IMR-90 (cell line): ENCODE data around the gene NOS1. TPM values are rescaled to one million over a fixed set of nuclear protein-coding genes. Genes with fewer than 3 reads are reported as not detected.

Experiments used
- ATAC-seq: fragments of 200-7000 bp; cut with Tn5 transposase; 2 replicates; pipeline ENCODE4 v1.9.1; 2020; ENCODE audit warnings: low read depth, mild to moderate bottlenecking, moderate library complexity
- BruUV-seq: library from RNA; stranded (reverse); fragments of 400-500 nt; replicated peaks from 2 replicates; lab custom pipeline; 2021; lab: Mats Ljungman, UMichigan
- CTCF ChIA-PET: fragments of 300-600 bp; formaldehyde crosslinking; extraction: SDS; loops from one replicate; lab custom pipeline; 2021; ENCODE audit warnings: antibody characterized with exemption; lab: Yijun Ruan, JAX
- POLR2A ChIA-PET: fragments of 300-600 bp; sonication (Branson Sonifier 250); formaldehyde crosslinking; loops from one replicate; lab custom pipeline; 2022; ENCODE audit warnings: antibody characterized with exemption; ENCODE audit not compliant: unreplicated experiment; lab: Charles Lee
- DNase-seq: peaks from one replicate; pipeline ENCODE4 v3.0.0; 2013
- H2AFZ ChIP-seq: replicated peaks from 2 replicates; pipeline ENCODE3; 2013; ENCODE audit warnings: low read length, mild to moderate bottlenecking; ENCODE audit not compliant: poor library complexity
- H2AK5ac ChIP-seq: 2 replicates; pipeline ENCODE4 v1.6.1; 2013; ENCODE audit warnings: low read depth, low read length, inconsistent platforms
- H2AK9ac ChIP-seq: replicated peaks from 2 replicates; pipeline ENCODE3; 2013; ENCODE audit warnings: mild to moderate bottlenecking, low read depth, low read length, moderate library complexity; ENCODE audit not compliant: poor library complexity
- H2BK120ac ChIP-seq: 2 replicates; pipeline ENCODE4 v1.6.1; 2013; ENCODE audit warnings: low read depth, low read length, inconsistent platforms
- H2BK15ac ChIP-seq: 3 replicates; pipeline ENCODE4 v1.6.1; 2013; ENCODE audit warnings: low read depth, low read length, inconsistent platforms
- H2BK20ac ChIP-seq: 2 replicates; pipeline ENCODE4 v1.6.1; 2013; ENCODE audit warnings: low read depth, mild to moderate bottlenecking, inconsistent platforms, low read length, moderate library complexity
- H2BK5ac ChIP-seq: 2 replicates; pipeline ENCODE4 v1.6.1; 2013; ENCODE audit warnings: mild to moderate bottlenecking, low read depth, low read length, inconsistent platforms; ENCODE audit not compliant: poor library complexity, severe bottlenecking
- H3K14ac ChIP-seq: replicated peaks from 2 replicates; pipeline ENCODE4 v1.6.1; 2013; ENCODE audit warnings: low read depth, low read length, inconsistent platforms
- H3K18ac ChIP-seq: 2 replicates; pipeline ENCODE4 v1.6.1; 2013; ENCODE audit warnings: low read depth, low read length, control low read depth
- H3K23ac ChIP-seq: 2 replicates; pipeline ENCODE4 v1.6.1; 2013; ENCODE audit warnings: low read depth, low read length, inconsistent platforms
- H3K27ac ChIP-seq: 2 replicates; pipeline ENCODE4 v1.5.1; 2013; ENCODE audit warnings: mild to moderate bottlenecking, control low read depth, low read length; ENCODE audit not compliant: insufficient read depth
- H3K27me3 ChIP-seq: 2 replicates; pipeline ENCODE4 v1.6.1; 2013; ENCODE audit warnings: low read length; ENCODE audit not compliant: control insufficient read depth, insufficient read depth
- H3K36me3 ChIP-seq: 2 replicates; pipeline ENCODE4 v1.6.1; 2013; ENCODE audit warnings: low read length, mixed read lengths; ENCODE audit not compliant: control insufficient read depth, insufficient read depth
- H3K4ac ChIP-seq: 2 replicates; pipeline ENCODE4 v1.6.1; 2013; ENCODE audit warnings: low read depth, low read length, inconsistent platforms
- H3K4me1 ChIP-seq: 2 replicates; pipeline ENCODE4 v1.6.1; 2013; ENCODE audit warnings: low read length, mixed read lengths; ENCODE audit not compliant: control insufficient read depth, insufficient read depth
- H3K4me2 ChIP-seq: 2 replicates; pipeline ENCODE4 v1.6.1; 2013; ENCODE audit warnings: low read depth, mild to moderate bottlenecking, control low read depth, low read length, moderate library complexity
- H3K4me3 ChIP-seq: 2 replicates; pipeline ENCODE4 v1.5.1; 2013; ENCODE audit warnings: low read depth, mild to moderate bottlenecking, control low read depth, low read length, moderate library complexity; ENCODE audit not compliant: insufficient read depth
- H3K56ac ChIP-seq: 2 replicates; pipeline ENCODE4 v1.6.1; 2013; ENCODE audit warnings: low read length, inconsistent platforms; ENCODE audit not compliant: insufficient read depth; ENCODE audit errors: extremely low read depth
- H3K79me1 ChIP-seq, 2 experiments: 2 replicates each; pipeline ENCODE4 v1.6.1; 2013; ENCODE audit warnings: low read length in 2 of 2, inconsistent platforms in 1 of 2, low read depth in 1 of 2
- H3K9ac ChIP-seq: 2 replicates; pipeline ENCODE4 v1.6.1; 2013; ENCODE audit warnings: low read depth, low read length, control low read depth
- H3K9me1 ChIP-seq: 2 replicates; pipeline ENCODE4 v1.6.1; 2013; ENCODE audit warnings: low read length, inconsistent platforms; ENCODE audit not compliant: insufficient read depth
- H3K9me3 ChIP-seq: 2 replicates; pipeline ENCODE4 v1.6.1; 2013; ENCODE audit warnings: low read length; ENCODE audit not compliant: control insufficient read depth, insufficient read depth
- H4K20me1 ChIP-seq: 2 replicates; pipeline ENCODE4 v1.6.1; 2013; ENCODE audit warnings: low read length, inconsistent platforms; ENCODE audit not compliant: insufficient read depth
- H4K5ac ChIP-seq: 2 replicates; pipeline ENCODE4 v1.6.1; 2013; ENCODE audit warnings: mild to moderate bottlenecking, low read depth, low read length, control low read depth
- H4K8ac ChIP-seq, 2 experiments: 2 replicates each; pipeline ENCODE4 v1.6.1; 2013; ENCODE audit warnings: low read depth in 2 of 2, low read length in 2 of 2, control low read depth in 1 of 2, inconsistent platforms in 1 of 2
- H4K91ac ChIP-seq: 2 replicates; pipeline ENCODE4 v1.6.1; 2013; ENCODE audit warnings: low read depth, low read length, inconsistent platforms; ENCODE audit not compliant: insufficient read depth
- BHLHE40 ChIP-seq: fragments of 150-350 bp; IDR thresholded peaks from 2 replicates; pipeline ENCODE4 v1.6.1; 2016; ENCODE audit warnings: mild to moderate bottlenecking, low read depth, low read length
- CEBPB ChIP-seq: IDR thresholded peaks from 2 replicates; pipeline ENCODE4 v1.6.1; 2012; ENCODE audit warnings: low read depth, low read length, improper control_type of control experiment
- CHD1 ChIP-seq: IDR thresholded peaks from 2 replicates; pipeline ENCODE4 v1.6.1; 2012; ENCODE audit warnings: low read depth, low read length, improper control_type of control experiment
- CTCF ChIP-seq: conservative IDR thresholded peaks from 2 replicates; pipeline ENCODE4 v1.5.1; 2012; ENCODE audit warnings: mild to moderate bottlenecking, low read depth, low read length, improper control_type of control experiment
- MAZ ChIP-seq: IDR thresholded peaks from 2 replicates; pipeline ENCODE4 v1.6.1; 2012; ENCODE audit warnings: low read depth, mild to moderate bottlenecking, low read length, improper control_type of control experiment, moderate library complexity, borderline replicate concordance
- MXI1 ChIP-seq: IDR thresholded peaks from 2 replicates; pipeline ENCODE4 v1.6.1; 2012; ENCODE audit warnings: low read depth, mild to moderate bottlenecking, low read length, moderate library complexity, borderline replicate concordance
- NFE2L2 ChIP-seq: fragments of 150-350 bp; IDR thresholded peaks from 2 replicates; pipeline ENCODE4 v1.6.1; 2016; ENCODE audit warnings: low read depth, mild to moderate bottlenecking, low read length
- POLR2A ChIP-seq: IDR thresholded peaks from 2 replicates; pipeline ENCODE4 v1.6.1; 2012; ENCODE audit warnings: mild to moderate bottlenecking, low read depth, low read length
- RAD21 ChIP-seq: IDR thresholded peaks from 2 replicates; pipeline ENCODE4 v1.6.1; 2012; ENCODE audit warnings: low read length, improper control_type of control experiment
- RCOR1 ChIP-seq: IDR thresholded peaks from 2 replicates; pipeline ENCODE4 v1.6.1; 2012; ENCODE audit warnings: mild to moderate bottlenecking, low read length, improper control_type of control experiment; ENCODE audit not compliant: insufficient replicate concordance
- RFX5 ChIP-seq: IDR thresholded peaks from 2 replicates; pipeline ENCODE4 v1.8.0; 2012; ENCODE audit warnings: low read depth, mild to moderate bottlenecking, low read length, moderate library complexity
- USF2 ChIP-seq: fragments of 150-350 bp; IDR thresholded peaks from 2 replicates; pipeline ENCODE4 v1.6.1; 2017; ENCODE audit warnings: mild to moderate bottlenecking, antibody characterized with exemption, low read length, low read depth
- WGBS, 2 experiments: methylation state at CpG; one replicate each; pipeline versions ENCODE4 v1.1.5 to v1.1.7; 2013; ENCODE audit warnings: missing lambda C conversion rate in 2 of 2; ENCODE audit not compliant: insufficient read length in 1 of 2; ENCODE audit errors: extremely low coverage in 2 of 2; 5-methylcytosine and 5-hydroxymethylcytosine counted together
- dilution Hi-C: fragments of 300-500 bp; cut with HindIII; formaldehyde crosslinking; loops from one replicate; pipeline ENCODE4 v1.14.3; 2018; ENCODE audit warnings: low sequenced_read_pairs; ENCODE audit not compliant: unreplicated experiment
- in situ Hi-C: fragments of 300-500 bp; cut with MboI; formaldehyde crosslinking; loops from 3 replicates; pipeline ENCODE4 v1.14.3; 2019; ENCODE audit warnings: low sequenced_read_pairs, inconsistent platforms, mixed read lengths
- intact Hi-C: fragments of 100-400 bp; cut with micrococcal nuclease; formaldehyde crosslinking; loops from 2 replicates; pipeline ENCODE4 v1.10.0; 2022
- polyA plus RNA-seq, 3 experiments: library from polyadenylated mRNA; depleted of rRNA; stranded (reverse); fragments of >200 nt; gene quantifications; 2 replicates each; pipeline ENCODE4 v1.2.3, GENCODE V29; 2012; ENCODE audit warnings: low replicate concordance in 1 of 3
- total RNA-seq: library from RNA; depleted of rRNA; stranded (reverse); fragments of >200 nt; gene quantifications from 2 replicates; pipeline ENCODE4 v1.2.3, GENCODE V29; 2012

NOS1 gene
- total and polyA plus RNA-seq, 2 of the 4 experiments (the other 2 are of a cell fraction) = 0.09 TPM; not detected in 1

GRCh38 chr12:117390866-117391265 lies 29.4 kb upstream of the NOS1 start:
- CTCF ChIA-PET = no interaction called here
- H3K9ac ChIP-seq = no peak overlapping the region

More at GRCh38 chr12:117390866-117391265, 29.4 kb upstream of the NOS1 start:
- H3K18ac ChIP-seq = no peak overlapping the region
- H4K20me1 ChIP-seq = no peaks in the 10 kb centered on the region
- H4K91ac ChIP-seq = no peak overlapping the region
- no peak overlapping the region for H3K4me3 ChIP-seq
- H2BK120ac ChIP-seq = no peak overlapping the region
- H2BK15ac ChIP-seq = no peak overlapping the region
- no peak overlapping the region for H2BK5ac ChIP-seq
- peaks cover 31% of the 10 kb centered on the region for H3K9me3 ChIP-seq
- no peaks in the 10 kb centered on the region for H3K9me1 ChIP-seq
- no peak overlapping the region for H3K23ac ChIP-seq
- no peak overlapping the region for H3K4ac ChIP-seq
- H2AFZ ChIP-seq = no peak overlapping the region
- H3K4me1 ChIP-seq = no peaks in the 10 kb centered on the region
- TF ChIP-seq MAZ (no peak), NFE2L2 (no peak), CTCF (no peak), MXI1 (no peak), RAD21 (no peak), CEBPB (no peak), RFX5 (no peak), USF2 (no peak), POLR2A (no peak), RCOR1 (no peak), BHLHE40 (no peak), CHD1 (no peak)
- in situ Hi-C loops = no loop called here
- no peaks in the 10 kb centered on the region for H3K36me3 ChIP-seq
- no peaks in the 10 kb centered on the region for H3K79me1 ChIP-seq
- no peak overlapping the region for H2AK9ac ChIP-seq
- DNase-seq (no peak), ATAC-seq (no peak)
- no peak overlapping the region for H2BK20ac ChIP-seq
- H3K27me3 ChIP-seq = no peaks in the 10 kb centered on the region
- no peak overlapping the region for H3K14ac ChIP-seq
- no peak overlapping the region for H4K8ac ChIP-seq
- no peak overlapping the region for H3K56ac ChIP-seq
- H3K4me2 ChIP-seq = no peak overlapping the region
- dilution Hi-C loops = no loop called here
- WGBS, 2 experiments = 58% methylated on average over 2 of the region's 5 CpGs; no CpG with 5 or more reads in 1 of the 2 experiments
- H2AK5ac ChIP-seq = no peak overlapping the region
- POLR2A ChIA-PET = no interaction called here
- H4K5ac ChIP-seq = no peak overlapping the region
- H3K27ac ChIP-seq = no peak overlapping the region
- intact Hi-C loops = no loop called here
- BruUV-seq = no TSS peak
